GM23248 (cell line): ENCODE data around the gene GBE1. TPM values are rescaled to one million over a fixed set of nuclear protein-coding genes. Genes with fewer than 3 reads are reported as not detected.

Experiments used
- DNase-seq: peaks from one replicate; pipeline ENCODE4 v3.0.0-alpha.2; 2015
- H2AFZ ChIP-seq: fragments of 200-600 bp; sonication (generic); 2 replicates; pipeline ENCODE4 v1.6.1; 2016; ENCODE audit warnings: antibody characterized with exemption
- H3F3A ChIP-seq: fragments of 200-600 bp; sonication (generic); 2 replicates; pipeline ENCODE4 v1.6.1; 2016; ENCODE audit warnings: mild to moderate bottlenecking, antibody characterized with exemption, mixed run types; ENCODE audit not compliant: insufficient read depth
- H3K27ac ChIP-seq: fragments of 200-600 bp; sonication (generic); 2 replicates; pipeline ENCODE4 v1.5.1; 2016; ENCODE audit warnings: mild to moderate bottlenecking
- H3K27me3 ChIP-seq: fragments of 200-600 bp; sonication (generic); replicated peaks from 2 replicates; pipeline ENCODE4 v1.6.1; 2016; ENCODE audit warnings: mild to moderate bottlenecking; ENCODE audit not compliant: insufficient read depth
- H3K36me3 ChIP-seq: fragments of 200-600 bp; sonication (generic); 2 replicates; pipeline ENCODE4 v1.6.1; 2016; ENCODE audit warnings: low read depth, mild to moderate bottlenecking
- H3K4me1 ChIP-seq: fragments of 200-600 bp; sonication (generic); 2 replicates; pipeline ENCODE4 v1.6.1; 2016; ENCODE audit warnings: mild to moderate bottlenecking; ENCODE audit not compliant: insufficient read depth
- H3K4me2 ChIP-seq: fragments of 200-600 bp; sonication (generic); one replicate; pipeline ENCODE4 v1.6.1; 2016; ENCODE audit warnings: mild to moderate bottlenecking; ENCODE audit not compliant: unreplicated experiment
- H3K4me3 ChIP-seq: fragments of 200-600 bp; sonication (generic); 2 replicates; pipeline ENCODE4 v1.5.1; 2016; ENCODE audit warnings: mild to moderate bottlenecking
- H3K79me2 ChIP-seq: fragments of 200-600 bp; sonication (generic); 2 replicates; pipeline ENCODE4 v1.6.1; 2016; ENCODE audit warnings: mild to moderate bottlenecking; ENCODE audit not compliant: insufficient read depth
- H3K9ac ChIP-seq: fragments of 200-600 bp; sonication (generic); 2 replicates; pipeline ENCODE4 v1.6.1; 2016; ENCODE audit warnings: mild to moderate bottlenecking
- H3K9me2 ChIP-seq: fragments of 200-600 bp; sonication (generic); 2 replicates; pipeline ENCODE4 v1.6.1; 2016; ENCODE audit warnings: mixed run types, mild to moderate bottlenecking, moderate library complexity; ENCODE audit not compliant: insufficient read depth
- H3K9me3 ChIP-seq: fragments of 200-600 bp; sonication (generic); one replicate; pipeline ENCODE4 v1.6.1; 2017; ENCODE audit warnings: low read depth
- H4K20me1 ChIP-seq: fragments of 200-600 bp; sonication (generic); 2 replicates; pipeline ENCODE4 v1.6.0; 2016; ENCODE audit not compliant: insufficient read depth
- EZH2 ChIP-seq: fragments of 200-600 bp; sonication (generic); IDR thresholded peaks from 2 replicates; pipeline ENCODE4 v1.6.1; 2018; ENCODE audit warnings: antibody characterized with exemption, mild to moderate bottlenecking; ENCODE audit not compliant: insufficient read depth, poor library complexity, severe bottlenecking
- EZH2phosphoT487 ChIP-seq: fragments of 200-600 bp; sonication (generic); IDR thresholded peaks from 2 replicates; pipeline ENCODE4 v1.6.1; 2018; ENCODE audit warnings: antibody characterized with exemption, moderate library complexity, mild to moderate bottlenecking, low read depth; ENCODE audit not compliant: insufficient read depth
- WGBS, 2 experiments: methylation state at CpG; one replicate each; pipeline ENCODE4 v1.1.6; 2015 to 2017; ENCODE audit warnings: low lambda C conversion rate in 2 of 2, low coverage in 1 of 2; ENCODE audit errors: missing lambda C conversion rate in 2 of 2; 5-methylcytosine and 5-hydroxymethylcytosine counted together
- in situ Hi-C: fragments of 300-500 bp; cut with MboI; formaldehyde crosslinking; loops from 2 replicates; pipeline ENCODE4 v1.15.0; 2020
- polyA plus RNA-seq: library from polyadenylated mRNA; unstranded; fragments of >200 nt; fragmentation: Nextera tagmentation; extraction: Ambion mirVana; gene quantifications from 2 replicates; pipeline ENCODE4 v1.2.1, GENCODE V29; 2016
- total RNA-seq: library from RNA; depleted of rRNA; stranded (reverse); fragments of >200 nt; shearing (Covaris generic); gene quantifications from 2 replicates; pipeline ENCODE4 v1.2.3, GENCODE V29; 2014

Gene GBE1
- total and polyA plus RNA-seq, 2 experiments from 2014 or later, result 130 to 166 TPM

DNA sequence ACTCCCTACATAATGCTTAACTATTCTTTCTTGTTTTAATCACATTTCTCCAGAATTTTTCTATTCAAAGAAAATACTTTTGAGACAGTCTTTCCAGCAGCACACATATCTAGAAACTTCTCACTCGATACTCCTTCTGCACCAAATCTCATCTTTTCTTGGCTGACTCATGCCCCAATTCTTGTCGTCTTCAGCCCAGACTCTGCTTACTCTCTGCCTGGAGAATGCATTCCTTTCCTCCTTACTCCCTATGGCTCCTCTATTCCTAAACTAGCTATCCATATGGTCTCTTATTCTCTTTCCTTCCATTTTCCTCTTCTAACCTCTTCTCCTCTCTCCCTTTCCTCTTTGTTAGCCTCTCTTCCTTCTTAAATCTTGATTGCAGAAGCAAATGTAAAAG, 158.7 kb downstream of the GBE1 start:
- Histone ChIP-seq H3K36me3 (peaks cover 9% of the 10 kb centered on the region; the same call in 1 of the 2 replicates), H3K79me2 (peaks cover 20% of the 10 kb centered on the region; the same call in 1 of the 2 replicates), H3K27ac (peak overlapping the region; percentile 24; the same call in 1 of the 2 replicates), H3K4me1 (peaks cover 10% of the 10 kb centered on the region), H3K9me3 (no peaks in the 10 kb centered on the region), H3K4me2 (peak overlapping the region; percentile 54), H4K20me1 (no peaks in the 10 kb centered on the region), H2AFZ (no peak overlapping the region), H3K9ac (no peak overlapping the region), H3K27me3 (no peaks in the 10 kb centered on the region), H3K9me2 (no peaks in the 10 kb centered on the region), H3K4me3 (no peak overlapping the region), H3F3A (0 out of 2 replicates have a peak, but pooled peaks cover 4% of the 10 kb centered on the region)
- in situ Hi-C loops, result no loop called here
- TF ChIP-seq EZH2phosphoT487, result no peak
- no peak for TF ChIP-seq EZH2
- 40 to 46% methylated on average over 2 of the region's 2 CpGs for WGBS, 2 experiments
- DNase-seq, result peak; percentile 66

DNA sequence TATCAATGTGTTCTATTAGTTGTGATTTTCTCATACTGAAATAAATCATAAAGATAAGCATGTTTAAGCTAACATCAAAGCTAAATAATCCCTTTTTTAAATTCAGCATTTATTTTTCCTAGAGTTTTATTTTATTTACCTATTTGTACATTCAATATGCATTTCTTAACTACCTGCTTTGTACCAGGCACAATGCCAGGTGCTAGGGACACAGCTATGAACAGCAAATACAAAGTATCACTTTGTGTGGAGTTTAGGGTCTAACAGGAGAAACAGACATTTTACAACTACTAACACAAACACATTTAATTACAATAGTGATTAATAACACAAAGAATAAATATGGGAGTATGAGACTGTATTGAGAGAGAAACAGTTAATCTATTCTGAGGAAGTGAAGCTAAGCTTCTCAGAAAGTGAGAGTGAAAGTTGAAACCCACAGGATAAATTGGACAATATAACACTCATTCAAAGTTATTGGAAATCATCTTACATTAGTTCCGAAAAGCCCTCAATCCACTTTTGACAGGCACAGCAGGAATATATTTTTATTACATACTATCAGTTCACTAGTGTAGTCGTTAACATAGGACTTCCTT, 159.6 kb downstream of the GBE1 start:
- Histone ChIP-seq H3F3A (0 out of 2 replicates have a peak, but pooled peaks cover 4% of the 10 kb centered on the region), H3K4me1 (peaks cover 10% of the 10 kb centered on the region), H3K4me3 (no peak overlapping the region), H4K20me1 (no peaks in the 10 kb centered on the region), H3K36me3 (peaks cover 6% of the 10 kb centered on the region; the same call in 1 of the 2 replicates), H3K9me2 (no peaks in the 10 kb centered on the region), H3K9ac (no peak overlapping the region), H3K9me3 (no peaks in the 10 kb centered on the region), H3K27me3 (no peaks in the 10 kb centered on the region), H3K4me2 (no peak overlapping the region), H3K27ac (no peak overlapping the region), H2AFZ (no peak overlapping the region), H3K79me2 (peaks cover 19% of the 10 kb centered on the region)
- WGBS, 2 experiments, result 81% methylated on average over 2 of the region's 2 CpGs
- TF ChIP-seq EZH2 (no peak), EZH2phosphoT487 (no peak)
- no peak for DNase-seq
- in situ Hi-C loops, result no loop called here

DNA sequence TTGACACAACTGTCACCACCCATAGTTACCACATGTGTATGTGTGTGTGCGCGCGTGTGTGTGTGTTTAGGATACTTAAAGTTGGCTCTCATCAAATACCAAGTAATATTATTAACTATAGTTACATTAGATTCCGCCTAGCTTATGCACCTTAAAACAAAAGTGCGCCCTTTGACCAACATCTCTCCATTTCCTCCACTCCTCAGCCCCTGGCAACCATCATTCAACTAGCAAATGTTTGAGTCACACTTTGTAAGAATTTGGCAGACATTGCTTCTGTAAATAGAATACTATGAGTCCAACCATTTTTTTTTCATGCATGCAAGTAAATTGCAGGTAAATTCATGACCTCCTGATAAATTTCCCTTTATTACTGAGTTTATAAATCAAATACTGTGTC, 169.3 kb downstream of the GBE1 start:
- H3K4me1 ChIP-seq, result no peaks in the 10 kb centered on the region; the same call in 1 of the 2 replicates
- H4K20me1 ChIP-seq, result no peaks in the 10 kb centered on the region
- no peak for TF ChIP-seq EZH2phosphoT487
- H3K79me2 ChIP-seq, result peaks cover 12% of the 10 kb centered on the region; the same call in 1 of the 2 replicates
- H2AFZ ChIP-seq, result no peak overlapping the region
- H3K4me2 ChIP-seq, result no peak overlapping the region
- 97 to 99% methylated on average over 5 of the region's 5 CpGs for WGBS, 2 experiments
- H3K27me3 ChIP-seq, result no peaks in the 10 kb centered on the region
- DNase-seq, result peak; percentile 60
- H3K4me3 ChIP-seq, result no peak overlapping the region
- in situ Hi-C loops, result no loop called here
- H3K36me3 ChIP-seq, result peaks cover 43% of the 10 kb centered on the region
- H3K9ac ChIP-seq, result no peak overlapping the region
- H3K27ac ChIP-seq, result no peak overlapping the region
- H3F3A ChIP-seq, result no peaks in the 10 kb centered on the region
- no peaks in the 10 kb centered on the region for H3K9me3 ChIP-seq
- H3K9me2 ChIP-seq, result no peaks in the 10 kb centered on the region

DNA sequence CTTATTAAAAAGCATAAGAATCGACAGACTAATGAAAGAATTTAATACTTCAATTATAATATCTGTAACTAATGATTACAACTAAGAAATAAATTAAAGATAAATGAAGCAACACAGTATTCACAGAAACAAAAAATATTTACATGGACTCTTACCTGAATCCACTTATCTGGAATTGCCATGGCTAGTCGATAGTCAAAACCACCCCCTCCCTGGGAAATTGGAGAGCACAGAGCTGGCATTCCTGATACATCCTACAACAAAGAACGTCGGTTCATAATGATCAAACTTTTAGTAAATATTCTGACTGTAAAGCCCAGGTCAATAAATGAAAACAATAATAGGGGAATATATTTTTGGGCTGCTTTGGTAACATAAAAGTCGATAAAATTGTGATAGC, 175.5 kb downstream of the GBE1 start:
- Histone ChIP-seq H3K9me2 (no peaks in the 10 kb centered on the region), H3K4me2 (no peak overlapping the region), H2AFZ (no peak overlapping the region), H3K9me3 (no peaks in the 10 kb centered on the region), H3K79me2 (0 out of 2 replicates have a peak, but pooled peaks cover 5% of the 10 kb centered on the region), H3K27ac (no peak overlapping the region), H3K27me3 (no peaks in the 10 kb centered on the region), H3F3A (peaks cover 14% of the 10 kb centered on the region; the same call in 1 of the 2 replicates), H3K4me3 (no peak overlapping the region), H3K4me1 (no peaks in the 10 kb centered on the region), H3K9ac (no peak overlapping the region), H3K36me3 (peaks cover 28% of the 10 kb centered on the region), H4K20me1 (no peaks in the 10 kb centered on the region)
- TF ChIP-seq EZH2, result no peak
- no peak for TF ChIP-seq EZH2phosphoT487
- 98% methylated on average over 5 of the region's 5 CpGs for WGBS, 2 experiments
- in situ Hi-C loops, result no loop called here
- DNase-seq, result no peak
